Lung (tissue), 12 donors: ENCODE measurements around the gene SBF2. TPM values are rescaled to one million over a fixed set of nuclear protein-coding genes. Genes with fewer than 3 reads are reported as not detected.

ENCODE experiments used
- ATAC-seq: fragments of 200-7000 bp; cut with Tn5 transposase; one replicate; pipeline ENCODE4 v1.9.1; 2020; ENCODE audit warnings: moderate number of reproducible peaks; ENCODE audit not compliant: insufficient read depth, low FRiP score
- DNase-seq, 3 donors: peaks; one replicate each; pipeline ENCODE4 v3.0.0-alpha.2; 2013 to 2017
- H3K27ac ChIP-seq, 2 donors: one replicate each; pipeline ENCODE4 v1.5.1; 2013; ENCODE audit warnings: mild to moderate bottlenecking in 2 of 2, moderate library complexity in 2 of 2, control low read depth in 1 of 2, inconsistent platforms in 1 of 2, low read depth in 1 of 2, low read length in 1 of 2
- H3K27me3 ChIP-seq, 3 donors: one replicate each; pipeline ENCODE4 v1.5.1; 2013; ENCODE audit warnings: low read length in 2 of 3; ENCODE audit not compliant: control insufficient read depth in 3 of 3, insufficient read depth in 3 of 3
- H3K36me3 ChIP-seq, 4 donors: one replicate each; pipeline ENCODE4 v1.5.1; 2013; ENCODE audit warnings: low read length in 4 of 4, mild to moderate bottlenecking in 1 of 4, moderate library complexity in 1 of 4; ENCODE audit not compliant: control insufficient read depth in 4 of 4, insufficient read depth in 4 of 4
- H3K4me1 ChIP-seq, 5 donors: one replicate each; pipeline ENCODE4 v1.5.1; 2013; ENCODE audit warnings: low read length in 5 of 5, mild to moderate bottlenecking in 2 of 5, moderate library complexity in 1 of 5; ENCODE audit not compliant: control insufficient read depth in 5 of 5, insufficient read depth in 5 of 5
- H3K4me3 ChIP-seq: one replicate; pipeline ENCODE4 v1.5.1; 2013; ENCODE audit warnings: mild to moderate bottlenecking, control low read depth, moderate library complexity
- H3K9ac ChIP-seq, 2 donors: one replicate each; pipeline ENCODE4 v1.5.1; 2013; ENCODE audit warnings: low read length in 2 of 2, control low read depth in 1 of 2; ENCODE audit not compliant: insufficient read depth in 1 of 2
- H3K9me3 ChIP-seq, 4 donors: one replicate each; pipeline ENCODE4 v1.5.1; 2013; ENCODE audit warnings: low read length in 3 of 4, mild to moderate bottlenecking in 1 of 4, moderate library complexity in 1 of 4; ENCODE audit not compliant: control insufficient read depth in 4 of 4, insufficient read depth in 3 of 4
- WGBS, 2 donors: extraction: QIAGEN DNeasy Blood & Tissue Kit; methylation state at CpG; one replicate each; pipeline ENCODE4 v1.1.7; 2013; 5-methylcytosine and 5-hydroxymethylcytosine counted together
- polyA plus RNA-seq, 2 donors: library from polyadenylated mRNA; stranded (reverse); fragments of 200-250 nt; gene quantifications; one replicate each; pipeline ENCODE4 v1.2.1, GENCODE V29; 2013
- total RNA-seq, 2 donors: library from RNA; depleted of rRNA in 1 of 2; stranded (reverse); fragments of >200 nt in 1 of 2; gene quantifications; one replicate each; pipeline ENCODE4 v1.2.1, GENCODE V29; 2014 to 2021
- TF ChIP-seq, protein P1 (sequence below): IDR thresholded peaks from 2 replicates; pipeline ENCODE4 v1.5.1; 2012; ENCODE audit warnings: mild to moderate bottlenecking; ENCODE audit errors: control extremely low read depth, extremely low read depth
- donor health status: control.
- donor health status: control.
- donor health status: Bipolar disorder and iron deficiency.
- donor health status: healthy.
- donor health status: DM: yes; HTN: yes; CAD: no.

Gene SBF2
- total and polyA plus RNA-seq, 4 donors = 4.4 to 104 (median 24.9) TPM

GRCh38 chr11:9895006-9895405 lies 399.0 kb downstream of the SBF2 start:
- ATAC-seq (no peak), DNase-seq (no peak)
- no peak overlapping the region for H3K27ac ChIP-seq
- no peak overlapping the region for H3K4me3 ChIP-seq
- whole genome bisulfite sequencing, 2 donors = 88 to 98% methylated on average over 1 of the region's 1 CpG
- no peak overlapping the region for H3K9ac ChIP-seq
- TF ChIP-seq, protein P1, sequence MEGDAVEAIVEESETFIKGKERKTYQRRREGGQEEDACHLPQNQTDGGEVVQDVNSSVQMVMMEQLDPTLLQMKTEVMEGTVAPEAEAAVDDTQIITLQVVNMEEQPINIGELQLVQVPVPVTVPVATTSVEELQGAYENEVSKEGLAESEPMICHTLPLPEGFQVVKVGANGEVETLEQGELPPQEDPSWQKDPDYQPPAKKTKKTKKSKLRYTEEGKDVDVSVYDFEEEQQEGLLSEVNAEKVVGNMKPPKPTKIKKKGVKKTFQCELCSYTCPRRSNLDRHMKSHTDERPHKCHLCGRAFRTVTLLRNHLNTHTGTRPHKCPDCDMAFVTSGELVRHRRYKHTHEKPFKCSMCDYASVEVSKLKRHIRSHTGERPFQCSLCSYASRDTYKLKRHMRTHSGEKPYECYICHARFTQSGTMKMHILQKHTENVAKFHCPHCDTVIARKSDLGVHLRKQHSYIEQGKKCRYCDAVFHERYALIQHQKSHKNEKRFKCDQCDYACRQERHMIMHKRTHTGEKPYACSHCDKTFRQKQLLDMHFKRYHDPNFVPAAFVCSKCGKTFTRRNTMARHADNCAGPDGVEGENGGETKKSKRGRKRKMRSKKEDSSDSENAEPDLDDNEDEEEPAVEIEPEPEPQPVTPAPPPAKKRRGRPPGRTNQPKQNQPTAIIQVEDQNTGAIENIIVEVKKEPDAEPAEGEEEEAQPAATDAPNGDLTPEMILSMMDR = no peak
- H3K36me3 ChIP-seq = peaks cover 0 to 15% (median 9%) of the 10 kb centered on the region in 4 donors
- no peaks in the 10 kb centered on the region for H3K9me3 ChIP-seq
- no peaks in the 10 kb centered on the region for H3K27me3 ChIP-seq
- H3K4me1 ChIP-seq = no peaks in the 10 kb centered on the region

GRCh38 chr11:9893474-9893873 lies 400.5 kb downstream of the SBF2 start:
- Histone ChIP-seq H3K4me3 (no peak overlapping the region), H3K9me3 (no peaks in the 10 kb centered on the region), H3K27me3 (no peaks in the 10 kb centered on the region), H3K4me1 (no peaks in the 10 kb centered on the region), H3K9ac (no peak overlapping the region), H3K27ac (no peak overlapping the region), H3K36me3 (peaks cover 0 to 15% (median 9%) of the 10 kb centered on the region in 4 donors)
- ATAC-seq (no peak), DNase-seq (peak in 1 of 3 donors; percentile 8)
- 86 to 91% methylated on average over 2 of the region's 2 CpGs for WGBS, 2 donors
- TF ChIP-seq, protein P1 = no peak

GRCh38 chr11:9888938-9889337 lies 405.1 kb downstream of the SBF2 start:
- TF ChIP-seq, protein P1 = no peak
- no peaks in the 10 kb centered on the region for H3K36me3 ChIP-seq
- no peak for DNase-seq
- no peak for ATAC-seq
- no peak overlapping the region for H3K4me3 ChIP-seq
- no peak overlapping the region for H3K9ac ChIP-seq
- peaks cover 0 to 2% (median 0%) of the 10 kb centered on the region in 5 donors for H3K4me1 ChIP-seq
- H3K27ac ChIP-seq = no peak overlapping the region
- no peaks in the 10 kb centered on the region for H3K27me3 ChIP-seq
- WGBS, 2 donors = 88 to 89% methylated on average over 1 of the region's 1 CpG
- no peaks in the 10 kb centered on the region for H3K9me3 ChIP-seq

DNA sequence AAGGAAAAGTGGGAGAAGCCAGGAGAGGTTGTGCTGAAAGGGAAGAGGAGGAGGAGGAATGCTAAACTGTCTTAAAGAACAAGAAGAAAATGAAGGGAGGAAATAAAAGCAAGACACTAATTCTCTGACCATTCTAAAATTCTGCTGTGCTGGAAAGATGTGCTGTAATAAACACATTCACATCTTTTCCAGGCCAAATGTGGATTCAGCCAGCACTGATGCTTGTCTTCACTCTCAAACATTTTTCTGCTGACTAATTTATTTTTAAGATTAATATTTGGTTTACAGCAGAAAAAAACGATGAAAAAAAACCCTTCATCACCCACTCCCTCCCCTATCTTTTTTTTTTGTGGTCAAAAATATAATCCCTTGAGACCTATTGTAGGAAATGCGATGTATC lies 406.5 kb downstream of the SBF2 start:
- Histone ChIP-seq H3K36me3 (no peaks in the 10 kb centered on the region), H3K4me3 (no peak overlapping the region), H3K27ac (no peak overlapping the region), H3K9ac (no peak overlapping the region), H3K27me3 (no peaks in the 10 kb centered on the region), H3K9me3 (no peaks in the 10 kb centered on the region), H3K4me1 (peaks cover 0 to 2% (median 0%) of the 10 kb centered on the region in 5 donors)
- 66 to 88% methylated on average over 2 of the region's 2 CpGs for WGBS, 2 donors
- TF ChIP-seq, protein P1 = no peak
- DNase-seq = peak in 1 of 3 donors; percentile 18
- no peak for ATAC-seq
